NT2/D1 (cell line): Measurements from ENCODE around the gene ATG9B.

ENCODE experiments used
- DNase-seq: peaks from one replicate; pipeline ENCODE4 v3.0.0-alpha.2; 2011; ENCODE audit warnings: low read depth, low spot score
- H3K27me3 ChIP-seq: 2 replicates; pipeline ENCODE4 v1.6.0; 2011; ENCODE audit warnings: mild to moderate bottlenecking; ENCODE audit not compliant: insufficient read length, insufficient read depth
- H3K36me3 ChIP-seq: 2 replicates; pipeline ENCODE4 v1.6.1; 2011; ENCODE audit warnings: mild to moderate bottlenecking, low read length, mixed read lengths; ENCODE audit not compliant: insufficient read depth, insufficient read length
- H3K4me1 ChIP-seq: 2 replicates; pipeline ENCODE4 v1.5.1; 2011; ENCODE audit not compliant: insufficient read depth, insufficient read length
- H3K4me3 ChIP-seq: 2 replicates; pipeline ENCODE4 v1.5.1; 2011; ENCODE audit warnings: low read depth; ENCODE audit not compliant: insufficient read length
- H3K9ac ChIP-seq: 2 replicates; pipeline ENCODE4 v1.6.0; 2011; ENCODE audit warnings: low read depth; ENCODE audit not compliant: insufficient read length
- H3K9me3 ChIP-seq: 2 replicates; pipeline ENCODE4 v1.5.1; 2011; ENCODE audit warnings: mild to moderate bottlenecking, low read length; ENCODE audit not compliant: insufficient read depth
- SUZ12 ChIP-seq: IDR thresholded peaks from 2 replicates; pipeline ENCODE4 v1.6.1; 2011; ENCODE audit not compliant: insufficient read length, insufficient read depth; ENCODE audit errors: extremely low read depth
- YY1 ChIP-seq: IDR thresholded peaks from 2 replicates; pipeline ENCODE4 v1.6.1; 2011; ENCODE audit not compliant: insufficient read length, insufficient read depth
- ZNF274 ChIP-seq: IDR thresholded peaks from 2 replicates; pipeline ENCODE4 v1.6.1; 2011; ENCODE audit warnings: mild to moderate bottlenecking, low read depth, low read length

ATG9B gene

GRCh38 chr7:150998341-150998740 is 26.0 kb downstream of the ATG9B start:
- no peak for DNase-seq
- no peak overlapping the region for H3K4me3 ChIP-seq
- H3K9me3 ChIP-seq: no peaks in the 10 kb centered on the region
- TF ChIP-seq ZNF274: no peak
- peaks cover 3% of the 10 kb centered on the region for H3K4me1 ChIP-seq
- H3K36me3 ChIP-seq: no peaks in the 10 kb centered on the region
- no peak overlapping the region for H3K9ac ChIP-seq
- no peaks in the 10 kb centered on the region for H3K27me3 ChIP-seq

GRCh38 chr7:150997817-150998216 is 26.5 kb downstream of the ATG9B start:
- no peak overlapping the region for H3K4me3 ChIP-seq
- H3K27me3 ChIP-seq: no peaks in the 10 kb centered on the region
- no peak overlapping the region for H3K9ac ChIP-seq
- H3K9me3 ChIP-seq: no peaks in the 10 kb centered on the region
- DNase-seq: no peak
- H3K4me1 ChIP-seq: peaks cover 5% of the 10 kb centered on the region
- H3K36me3 ChIP-seq: no peaks in the 10 kb centered on the region
- TF ChIP-seq YY1 (no peak), ZNF274 (no peak), SUZ12 (no peak)

GRCh38 chr7:150997075-150997511 is 27.2 kb downstream of the ATG9B start:
- H3K4me3 ChIP-seq: no peak overlapping the region
- no peak for DNase-seq
- H3K9ac ChIP-seq: no peak overlapping the region
- TF ChIP-seq ZNF274 (no peak), YY1 (no peak)
- no peaks in the 10 kb centered on the region for H3K9me3 ChIP-seq
- H3K27me3 ChIP-seq: no peaks in the 10 kb centered on the region
- no peaks in the 10 kb centered on the region for H3K36me3 ChIP-seq
- peaks cover 5% of the 10 kb centered on the region for H3K4me1 ChIP-seq

- Histone ChIP-seq H3K27me3 (no peaks in the 10 kb centered on the region), H3K4me1 (peaks cover 5% of the 10 kb centered on the region), H3K36me3 (no peaks in the 10 kb centered on the region), H3K4me3 (no peak overlapping the region), H3K9me3 (peaks cover 1% of the 10 kb centered on the region; the same call in 1 of the 2 replicates), H3K9ac (no peak overlapping the region)
- no peak for DNase-seq
- TF ChIP-seq YY1 (no peak), SUZ12 (no peak), ZNF274 (no peak)
Observed at GRCh38 chr7:150996376-150997074, 27.8 kb downstream of the ATG9B start.

GRCh38 chr7:150994838-150995510 is 29.3 kb downstream of the ATG9B start:
- TF ChIP-seq ZNF274 (no peak), SUZ12 (no peak), YY1 (no peak)
- peaks cover 5% of the 10 kb centered on the region for H3K4me1 ChIP-seq
- H3K27me3 ChIP-seq: no peaks in the 10 kb centered on the region
- H3K4me3 ChIP-seq: no peak overlapping the region
- no peak overlapping the region for H3K9ac ChIP-seq
- H3K36me3 ChIP-seq: no peaks in the 10 kb centered on the region
- no peak for DNase-seq
- peaks cover 17% of the 10 kb centered on the region; the same call in 1 of the 2 replicates for H3K9me3 ChIP-seq

GRCh38 chr7:150994141-150994837 is 30.0 kb downstream of the ATG9B start:
- H3K4me1 ChIP-seq: peaks cover 5% of the 10 kb centered on the region
- H3K9me3 ChIP-seq: peaks cover 21% of the 10 kb centered on the region; the same call in 1 of the 2 replicates
- H3K4me3 ChIP-seq: no peak overlapping the region
- no peaks in the 10 kb centered on the region for H3K27me3 ChIP-seq
- DNase-seq: no peak
- no peaks in the 10 kb centered on the region for H3K36me3 ChIP-seq
- TF ChIP-seq SUZ12: no peak
- no peak for TF ChIP-seq ZNF274
- TF ChIP-seq YY1: no peak
- H3K9ac ChIP-seq: no peak overlapping the region

- Histone ChIP-seq H3K4me1 (peaks cover 5% of the 10 kb centered on the region), H3K27me3 (no peaks in the 10 kb centered on the region), H3K9ac (no peak overlapping the region), H3K36me3 (no peaks in the 10 kb centered on the region), H3K9me3 (peaks cover 21% of the 10 kb centered on the region; the same call in 1 of the 2 replicates), H3K4me3 (no peak overlapping the region)
- DNase-seq: no peak
- TF ChIP-seq YY1 (no peak), SUZ12 (no peak), ZNF274 (no peak)
Observed at GRCh38 chr7:150993511-150993910, 30.8 kb downstream of the ATG9B start.
